GM21390 (cell line): ENCODE data around the gene WASHC2A.
"Not testable (repeated sequence)": the region's sequence is repeated elsewhere in the genome, so short reads cannot be mapped to it uniquely, and the experiment has no call there.

Source experiments
- ATAC-seq: cut with Tn5 transposase; IDR thresholded peaks from one replicate; pipeline ENCODE4 v1.9.1; 2021; ENCODE audit not compliant: unreplicated experiment

The WASHC2A gene

GRCh38 chr10:50059946-50060345 lies 7.8 kb upstream of the WASHC2A start:
- ATAC-seq, result not testable (repeated sequence)

- ATAC-seq, result not testable (repeated sequence)
Measured at GRCh38 chr10:50061548-50061947, 6.2 kb upstream of the WASHC2A start.

GRCh38 chr10:50063100-50063499 lies 4.7 kb upstream of the WASHC2A start:
- ATAC-seq, result no peak

- ATAC-seq, result not testable (repeated sequence)
Measured at GRCh38 chr10:50068352-50068659, 552 bp downstream of the WASHC2A start.

GRCh38 chr10:50075139-50075538 lies 7.4 kb downstream of the WASHC2A start:
- ATAC-seq, result not testable (repeated sequence)

- not testable (repeated sequence) for ATAC-seq
Measured at GRCh38 chr10:50075544-50075943, 7.8 kb downstream of the WASHC2A start.

- ATAC-seq, result not testable (repeated sequence)
Measured at GRCh38 chr10:50091304-50091703, 23.6 kb downstream of the WASHC2A start.

- not testable (repeated sequence) for ATAC-seq
Measured at GRCh38 chr10:50092928-50093327, 25.2 kb downstream of the WASHC2A start.

GRCh38 chr10:50094630-50095029 lies 26.9 kb downstream of the WASHC2A start:
- ATAC-seq, result not testable (repeated sequence)

- not testable (repeated sequence) for ATAC-seq
Measured at GRCh38 chr10:50095402-50095801, 27.6 kb downstream of the WASHC2A start.

GRCh38 chr10:50096722-50097121 lies 29.0 kb downstream of the WASHC2A start:
- not testable (repeated sequence) for ATAC-seq

GRCh38 chr10:50098645-50099044 lies 30.9 kb downstream of the WASHC2A start:
- ATAC-seq, result not testable (repeated sequence)

GRCh38 chr10:50101139-50101582 lies 33.4 kb downstream of the WASHC2A start:
- ATAC-seq, result not testable (repeated sequence)

GRCh38 chr10:50101747-50102146 lies 34.0 kb downstream of the WASHC2A start:
- not testable (repeated sequence) for ATAC-seq

GRCh38 chr10:50102267-50102666 lies 34.5 kb downstream of the WASHC2A start:
- ATAC-seq, result peak; percentile 77

- not testable (repeated sequence) for ATAC-seq
Measured at GRCh38 chr10:50108999-50109698, 41.4 kb downstream of the WASHC2A start.

GRCh38 chr10:50112419-50113112 lies 44.8 kb downstream of the WASHC2A start:
- ATAC-seq, result not testable (repeated sequence)

GRCh38 chr10:50126765-50127164 lies 59.0 kb downstream of the WASHC2A start:
- not testable (repeated sequence) for ATAC-seq

- not testable (repeated sequence) for ATAC-seq
Measured at GRCh38 chr10:50127770-50128292, 60.1 kb downstream of the WASHC2A start.

- not testable (repeated sequence) for ATAC-seq
Measured at GRCh38 chr10:50131245-50131965, 63.7 kb downstream of the WASHC2A start.

GRCh38 chr10:50132322-50132721 lies 64.6 kb downstream of the WASHC2A start:
- ATAC-seq, result not testable (repeated sequence)
